HepG2 (cell line): ENCODE data around the gene NCBP3.

Experiments
- FOXA1 ChIP-seq, 2 experiments: fragments of 450-650 bp in 1 of 2; sonication (generic) in 1 of 2; formaldehyde crosslinking in 1 of 2; IDR thresholded peaks; 2 replicates each; pipeline versions ENCODE4 v1.4.0 to v1.6.1; 2016 to 2020; ENCODE audit warnings: missing genetic modification reagents in 1 of 2
- RBFOX2 ChIP-seq: fragments of 200-400 bp; formaldehyde crosslinking; IDR thresholded peaks from 2 replicates; pipeline ENCODE4 v1.6.1; 2017; ENCODE audit warnings: low read depth, mild to moderate bottlenecking, low read length
- TBL1XR1 ChIP-seq: fragments of 150-350 bp; IDR thresholded peaks from 2 replicates; pipeline ENCODE4 v1.6.1; 2014; ENCODE audit warnings: borderline replicate concordance, low read length; ENCODE audit not compliant: partially characterized antibody
- YY1 ChIP-seq: IDR thresholded peaks from 2 replicates; pipeline ENCODE4 v1.6.1; 2011; ENCODE audit warnings: low read length, low read depth, moderate library complexity, mild to moderate bottlenecking; ENCODE audit not compliant: insufficient read depth, insufficient replicate concordance
- ZNF274 ChIP-seq: sonication (generic); formaldehyde crosslinking; IDR thresholded peaks from 2 replicates; pipeline ENCODE4 v1.5.1; 2020; ENCODE audit warnings: mild to moderate bottlenecking, missing genetic modification reagents
- ZNF724P ChIP-seq: sonication (generic); formaldehyde crosslinking; IDR thresholded peaks from 2 replicates; pipeline ENCODE4 v1.8.0; 2022; ENCODE audit warnings: missing genetic modification reagents, borderline replicate concordance

GRCh38 chr17:3887804-3888203 lies 41.8 kb upstream of the NCBP3 start:
- TF ChIP-seq ZNF724P (CRISPR knock-in tag) (no peak), YY1 (no peak), RBFOX2 (no peak), ZNF274 (CRISPR knock-in tag) (no peak), FOXA1 (IDR thresholded peaks at IDR 0.05) (no peak), FOXA1 (CRISPR knock-in tag; IDR thresholded peaks at IDR 0.05) (no peak), TBL1XR1 (no peak)
